Mucosa of descending colon (tissue), 3 donors: ENCODE results near the gene ERC2. TPM values are rescaled to one million over a fixed set of nuclear protein-coding genes. Genes with fewer than 3 reads are reported as not detected.
"Not testable (repeated sequence)": the region's sequence is repeated elsewhere in the genome, so short reads cannot be mapped to it uniquely, and the experiment has no call there.

ENCODE experiments used
- ATAC-seq: fragments of 200-7000 bp; cut with Tn5 transposase; one replicate; pipeline ENCODE4 v1.9.1; 2020; ENCODE audit warnings: mild to moderate bottlenecking, moderate library complexity
- DNase-seq, 3 donors: peaks; one replicate each; pipeline ENCODE4 v3.0.0-alpha.2; 2020
- H3K36me3 ChIP-seq: fragments of 200-600 bp; one replicate; pipeline ENCODE4 v1.8.0; 2021; ENCODE audit warnings: low read depth, mild to moderate bottlenecking
- H3K4me1 ChIP-seq: fragments of 200-600 bp; one replicate; pipeline ENCODE4 v1.8.0; 2021; ENCODE audit warnings: low read depth, mild to moderate bottlenecking
- H3K4me3 ChIP-seq: fragments of 200-600 bp; one replicate; pipeline ENCODE4 v1.8.0; 2021; ENCODE audit warnings: mild to moderate bottlenecking
- H3K9me3 ChIP-seq: fragments of 200-600 bp; one replicate; pipeline ENCODE4 v1.8.0; 2021; ENCODE audit warnings: mild to moderate bottlenecking
- intact Hi-C, 2 donors: fragments of 100-400 bp; cut with DNase I in 1 of 2; cut with micrococcal nuclease in 1 of 2; formaldehyde crosslinking; loops; one replicate each; pipeline versions ENCODE4 v1.11.0 to v1.11.1; 2022; cut with DNase I, micrococcal nuclease
- total RNA-seq, 3 donors: library from RNA; stranded (reverse); fragmentation: NEBNext Ultra II Directional in 2 of 3; extraction: Animal tissue kit (Norgen Biotek cat#: 25700) in 2 of 3; gene quantifications; one replicate each; pipeline versions ENCODE4 v1.2.1 to v1.2.4, GENCODE V29; 2021 to 2023
- TF ChIP-seq, protein P1 (sequence below): fragments of 200-600 bp; IDR thresholded peaks from one replicate; pipeline ENCODE4 v1.8.0; 2022; ENCODE audit warnings: antibody characterized with exemption, mild to moderate bottlenecking
- donor health status: DM: no; HTN: no; CAD: no; lungs with moderate emphysema.
- donor health status: DM: no; HTN: no; CAD: no.
- donor health status: DM: no; HTN: yes; CAD: no.

ERC2 gene
- total RNA-seq, 3 donors from 2014 or later: 0.06 to 1.8 (median 0.43) TPM

- no peaks in the 10 kb centered on the region for H3K9me3 ChIP-seq
- H3K4me1 ChIP-seq: no peaks in the 10 kb centered on the region
- DNase-seq (no peak), ATAC-seq (no peak)
- no peaks in the 10 kb centered on the region for H3K36me3 ChIP-seq
- intact Hi-C loops: no loop called here
- TF ChIP-seq, protein P1, sequence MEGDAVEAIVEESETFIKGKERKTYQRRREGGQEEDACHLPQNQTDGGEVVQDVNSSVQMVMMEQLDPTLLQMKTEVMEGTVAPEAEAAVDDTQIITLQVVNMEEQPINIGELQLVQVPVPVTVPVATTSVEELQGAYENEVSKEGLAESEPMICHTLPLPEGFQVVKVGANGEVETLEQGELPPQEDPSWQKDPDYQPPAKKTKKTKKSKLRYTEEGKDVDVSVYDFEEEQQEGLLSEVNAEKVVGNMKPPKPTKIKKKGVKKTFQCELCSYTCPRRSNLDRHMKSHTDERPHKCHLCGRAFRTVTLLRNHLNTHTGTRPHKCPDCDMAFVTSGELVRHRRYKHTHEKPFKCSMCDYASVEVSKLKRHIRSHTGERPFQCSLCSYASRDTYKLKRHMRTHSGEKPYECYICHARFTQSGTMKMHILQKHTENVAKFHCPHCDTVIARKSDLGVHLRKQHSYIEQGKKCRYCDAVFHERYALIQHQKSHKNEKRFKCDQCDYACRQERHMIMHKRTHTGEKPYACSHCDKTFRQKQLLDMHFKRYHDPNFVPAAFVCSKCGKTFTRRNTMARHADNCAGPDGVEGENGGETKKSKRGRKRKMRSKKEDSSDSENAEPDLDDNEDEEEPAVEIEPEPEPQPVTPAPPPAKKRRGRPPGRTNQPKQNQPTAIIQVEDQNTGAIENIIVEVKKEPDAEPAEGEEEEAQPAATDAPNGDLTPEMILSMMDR: no peak
- H3K4me3 ChIP-seq: no peak overlapping the region
These were observed 198.3 kb downstream of the ERC2 start for GRCh38 chr3:56269755-56270535.

DNA sequence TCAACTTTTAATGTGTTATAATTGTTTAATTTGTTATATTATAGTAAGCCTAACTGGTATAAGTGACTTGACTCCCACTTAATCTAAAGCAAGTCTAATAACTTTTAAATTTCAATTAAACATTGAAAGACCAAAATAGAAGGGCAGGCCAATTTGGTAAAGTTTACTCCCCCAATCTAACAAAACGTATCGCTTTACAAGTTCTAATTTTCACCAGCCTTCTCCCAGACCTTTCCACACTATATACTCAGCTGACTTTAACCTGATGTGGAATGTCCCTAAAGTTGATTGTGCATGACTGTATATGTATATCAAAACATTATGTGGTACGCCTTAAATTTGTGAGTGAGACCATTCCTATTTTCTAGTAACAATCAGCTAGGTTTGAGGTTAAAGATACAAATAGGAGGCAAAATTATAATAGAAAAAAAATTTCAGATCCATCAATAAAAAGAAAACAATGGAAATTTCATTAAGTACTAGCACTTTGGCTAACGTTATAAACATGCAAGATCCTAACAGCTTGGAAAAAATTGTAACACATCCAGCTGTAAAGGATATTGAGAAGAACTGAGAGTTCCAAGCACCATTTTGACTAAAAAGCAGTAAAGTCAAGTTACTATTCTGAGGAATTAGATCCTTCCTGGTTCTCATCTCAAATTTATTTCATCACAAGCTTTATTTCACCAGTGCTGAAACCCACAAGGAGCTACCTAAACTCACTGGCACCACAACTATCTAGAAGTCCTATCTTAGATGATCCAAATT, 199.5 kb downstream of the ERC2 start:
- Histone ChIP-seq H3K4me3 (no peak overlapping the region), H3K36me3 (no peaks in the 10 kb centered on the region), H3K4me1 (no peaks in the 10 kb centered on the region), H3K9me3 (no peaks in the 10 kb centered on the region)
- DNase-seq (no peak), ATAC-seq (no peak)
- intact Hi-C loops: no loop called here
- TF ChIP-seq, protein P1: no peak

DNA sequence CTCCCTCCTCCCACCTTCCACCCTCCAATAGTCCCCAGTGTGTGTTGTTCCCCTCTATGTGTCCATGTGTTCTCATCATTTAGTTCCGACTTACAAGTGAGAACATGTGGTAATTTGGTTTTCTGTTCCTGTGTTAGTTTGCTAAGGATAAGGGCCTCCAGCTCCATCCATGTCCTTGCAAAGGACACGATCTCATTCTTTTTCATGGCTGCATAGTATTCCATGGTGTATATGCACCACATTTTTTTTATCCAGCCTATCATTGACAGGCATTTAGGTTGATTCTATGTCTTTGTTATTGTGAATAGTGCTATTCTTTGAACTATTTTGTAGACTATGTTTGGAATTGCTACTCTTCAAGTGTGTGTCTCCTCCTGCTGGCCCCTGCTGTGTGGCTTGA, 206.4 kb downstream of the ERC2 start:
- DNase-seq, H3K36me3 ChIP-seq, intact Hi-C loops, H3K9me3 ChIP-seq, H3K4me3 ChIP-seq, H3K4me1 ChIP-seq, ATAC-seq: not testable (repeated sequence)

- no peaks in the 10 kb centered on the region for H3K4me1 ChIP-seq
- H3K9me3 ChIP-seq: no peaks in the 10 kb centered on the region
- TF ChIP-seq, protein P1: no peak
- ATAC-seq (no peak), DNase-seq (no peak)
- intact Hi-C loops: no loop called here
- H3K36me3 ChIP-seq: no peaks in the 10 kb centered on the region
- no peak overlapping the region for H3K4me3 ChIP-seq
These were observed 208.0 kb downstream of the ERC2 start for GRCh38 chr3:56260262-56260661.

GRCh38 chr3:56257826-56258225, 210.4 kb downstream of the ERC2 start:
- H3K4me3 ChIP-seq: no peak overlapping the region
- no peak for ATAC-seq
- intact Hi-C loops: loop anchor here in 1 of 2 donors (10.0 kb wide), 1 partner anchor 773 kb away; the partner anchor contains the start of gene WNT5A
- no peaks in the 10 kb centered on the region for H3K36me3 ChIP-seq
- no peaks in the 10 kb centered on the region for H3K9me3 ChIP-seq
- no peaks in the 10 kb centered on the region for H3K4me1 ChIP-seq
- DNase-seq: no peak
- TF ChIP-seq, protein P1: no peak

DNA sequence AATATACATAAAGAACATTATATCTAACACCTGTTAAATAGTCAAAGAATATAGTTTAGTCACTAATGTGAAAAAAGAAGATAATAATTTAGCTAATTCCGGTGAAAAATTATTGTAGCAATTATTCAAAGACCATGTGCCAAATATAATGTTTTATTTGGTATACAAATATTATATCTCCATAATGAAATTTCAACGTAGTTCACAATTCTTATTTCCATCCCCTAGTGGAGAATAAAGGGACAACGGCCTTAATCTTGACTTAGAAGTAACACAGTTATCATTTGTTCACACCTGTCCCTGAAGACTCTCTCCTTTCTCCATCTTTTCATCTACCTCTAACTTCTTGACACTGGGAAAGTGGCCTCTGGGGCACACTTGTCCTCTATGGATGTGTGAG, 213.4 kb downstream of the ERC2 start:
- Histone ChIP-seq H3K9me3 (no peaks in the 10 kb centered on the region), H3K36me3 (no peaks in the 10 kb centered on the region), H3K4me3 (no peak overlapping the region), H3K4me1 (no peaks in the 10 kb centered on the region)
- TF ChIP-seq, protein P1: no peak
- ATAC-seq (no peak), DNase-seq (no peak)
- intact Hi-C loops: loop anchor here in 1 of 2 donors (10.0 kb wide), 1 partner anchor 770 kb away; the partner anchor contains the start of gene WNT5A
